GM21360 (cell line): Measurements from ENCODE around the gene CYTH1.

Experiments used
- ATAC-seq: cut with Tn5 transposase; IDR thresholded peaks from one replicate; pipeline ENCODE4 v1.9.1; 2021; ENCODE audit warnings: mild to moderate bottlenecking, moderate library complexity; ENCODE audit not compliant: unreplicated experiment

The CYTH1 gene

DNA sequence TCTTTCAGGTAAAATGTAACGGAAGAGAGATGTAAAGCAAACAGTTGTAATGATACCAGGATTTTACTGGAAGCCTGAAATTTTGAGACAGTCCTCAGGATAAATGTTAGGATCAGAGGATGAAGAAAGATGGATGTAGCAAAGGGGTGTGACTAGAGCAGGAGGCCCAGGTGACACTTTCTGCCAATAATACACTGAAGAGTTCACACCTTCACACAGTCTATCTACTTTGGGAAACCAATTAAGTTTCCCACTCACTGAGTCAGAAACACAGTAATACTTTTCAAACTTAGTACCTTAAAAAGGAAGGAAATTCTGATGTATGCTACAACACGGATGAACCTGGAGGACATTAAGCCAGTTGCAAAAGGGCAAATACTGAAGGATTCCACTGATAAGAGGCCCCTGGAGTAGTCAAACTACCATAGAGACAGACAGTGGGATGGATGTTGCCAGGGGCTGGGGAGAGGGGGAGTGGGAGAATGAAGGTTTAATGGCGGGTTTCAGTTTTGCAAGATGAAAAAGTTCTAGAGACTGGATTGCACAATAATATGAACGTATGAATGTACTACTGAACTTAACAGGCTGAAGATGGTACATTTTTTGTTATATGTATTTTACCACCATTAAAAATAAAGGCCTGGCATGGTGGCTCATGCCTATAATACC is 62.3 kb downstream of the CYTH1 start:
- no peak for ATAC-seq

- no peak for ATAC-seq
These were observed 63.4 kb downstream of the CYTH1 start for GRCh38 chr17:78718575-78719208.

DNA sequence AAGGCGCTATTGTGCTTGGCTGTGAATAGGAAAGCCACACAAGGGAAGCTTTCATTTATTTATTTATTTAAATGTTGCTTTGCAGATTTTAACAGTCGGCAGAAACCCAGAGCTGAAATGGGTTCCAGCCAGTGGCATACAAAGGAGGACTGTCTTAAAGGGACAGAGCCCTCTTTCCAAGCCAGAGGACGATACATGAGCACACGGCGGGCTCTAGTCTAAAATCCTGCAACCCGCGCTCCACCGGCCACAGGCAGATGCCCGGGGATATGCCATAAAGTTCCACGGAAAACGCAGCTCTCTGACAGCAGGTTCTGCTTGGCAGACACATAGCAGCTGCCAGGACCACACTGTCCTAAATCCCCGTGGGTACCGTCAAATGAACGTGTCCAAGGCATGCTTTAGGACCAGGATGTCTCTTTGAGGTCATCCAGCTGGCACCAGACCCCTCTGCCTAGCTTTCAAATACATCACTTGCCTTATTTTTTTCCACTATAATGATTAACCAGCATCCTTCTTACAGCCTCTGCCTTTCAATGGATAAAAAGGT is 64.6 kb downstream of the CYTH1 start:
- ATAC-seq: no peak

GRCh38 chr17:78716814-78717393 is 65.2 kb downstream of the CYTH1 start:
- no peak for ATAC-seq

- no peak for ATAC-seq
These were observed 65.8 kb downstream of the CYTH1 start for GRCh38 chr17:78716292-78716691.

- ATAC-seq: no peak
These were observed 66.2 kb downstream of the CYTH1 start for GRCh38 chr17:78715876-78716275.

DNA sequence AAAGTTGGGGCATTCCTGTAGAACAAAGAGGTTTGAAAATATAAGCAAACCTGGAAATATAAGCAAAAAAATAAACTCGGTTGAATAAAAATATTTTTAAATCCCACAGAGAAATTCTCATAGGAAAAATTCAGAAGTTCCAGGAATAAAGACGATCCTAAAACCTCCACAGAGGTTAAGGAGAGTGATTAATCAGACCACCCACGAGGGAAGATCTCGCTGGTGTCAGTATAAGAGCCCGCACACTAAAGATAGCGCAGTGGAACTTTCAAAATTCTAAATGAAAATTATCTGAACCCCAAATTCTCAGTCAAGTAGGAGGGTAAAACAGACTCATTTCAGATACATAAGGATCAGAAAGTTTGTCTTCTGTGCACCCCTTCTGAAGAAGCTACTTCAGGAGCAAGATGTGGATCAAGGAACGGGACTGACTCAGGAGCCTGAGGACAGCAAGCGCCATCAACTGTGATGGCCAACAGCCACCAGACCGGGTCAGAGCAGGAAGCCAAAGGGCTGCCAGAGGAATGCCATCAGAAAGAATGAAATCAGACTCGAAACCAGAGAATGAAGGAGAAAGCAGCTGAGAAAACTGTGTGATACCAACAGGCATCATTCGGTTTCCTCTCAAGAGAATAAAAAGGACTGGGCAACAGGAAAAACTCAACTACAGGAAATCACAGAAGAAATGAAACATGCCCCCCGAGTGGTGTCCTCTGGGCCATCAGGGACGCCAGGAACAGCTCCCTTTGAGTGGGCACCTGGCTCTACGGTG is 66.9 kb downstream of the CYTH1 start:
- no peak for ATAC-seq

- no peak for ATAC-seq
These were observed 67.5 kb downstream of the CYTH1 start for GRCh38 chr17:78714534-78714933.

DNA sequence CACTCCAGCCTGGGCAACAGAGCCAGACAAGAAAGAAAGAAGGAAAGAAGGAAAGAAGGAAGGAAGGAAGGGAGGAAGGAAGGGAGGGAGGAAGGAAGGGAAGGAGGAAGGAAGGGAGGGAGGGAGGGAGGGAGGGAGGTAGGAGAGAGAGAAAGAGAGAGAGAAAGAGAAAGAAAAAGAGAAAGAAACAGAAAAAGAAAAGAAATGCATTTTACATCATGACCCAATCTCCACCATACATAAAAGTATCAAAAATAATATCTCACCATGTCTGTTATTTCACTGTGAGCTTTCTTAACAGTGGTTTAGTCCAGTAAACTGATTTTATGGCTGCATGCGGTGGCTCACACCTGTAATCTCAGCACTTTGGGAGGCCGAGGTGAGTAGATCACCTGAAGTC is 70.0 kb downstream of the CYTH1 start:
- no peak for ATAC-seq

- ATAC-seq: no peak
These were observed 71.5 kb downstream of the CYTH1 start for GRCh38 chr17:78710607-78711006.

GRCh38 chr17:78709751-78710181 is 72.3 kb downstream of the CYTH1 start:
- no peak for ATAC-seq

GRCh38 chr17:78709119-78709681 is 72.9 kb downstream of the CYTH1 start:
- ATAC-seq: peak; percentile 47

GRCh38 chr17:78708510-78708973 is 73.5 kb downstream of the CYTH1 start:
- ATAC-seq: peak; percentile 34

DNA sequence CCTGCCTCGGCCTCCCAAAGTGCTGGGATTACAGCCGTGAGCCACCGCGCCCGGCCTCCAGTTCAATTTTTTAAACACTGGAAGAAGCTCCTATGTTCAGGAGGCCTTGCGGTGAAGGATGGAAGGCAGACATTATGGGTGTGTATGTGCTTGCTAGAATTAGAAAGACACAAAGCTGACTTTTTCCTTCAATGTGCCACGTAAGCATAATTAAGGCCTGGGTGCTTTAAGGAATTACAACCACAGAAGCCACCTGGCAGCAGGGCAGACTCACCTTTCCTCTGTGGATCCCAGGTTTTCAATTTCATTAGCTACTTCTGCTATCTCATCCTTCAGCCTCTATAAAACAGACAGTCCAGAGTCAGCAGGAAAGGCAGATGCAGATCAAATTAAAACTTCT is 74.2 kb downstream of the CYTH1 start:
- no peak for ATAC-seq

- no peak for ATAC-seq
These were observed 75.1 kb downstream of the CYTH1 start for GRCh38 chr17:78707016-78707415.

- peak; percentile 53 for ATAC-seq
These were observed 75.7 kb downstream of the CYTH1 start for GRCh38 chr17:78706271-78706915.

GRCh38 chr17:78705071-78705470 is 77.0 kb downstream of the CYTH1 start:
- no peak for ATAC-seq

GRCh38 chr17:78704594-78704993 is 77.5 kb downstream of the CYTH1 start:
- no peak for ATAC-seq

GRCh38 chr17:78697554-78698343 is 84.3 kb downstream of the CYTH1 start:
- ATAC-seq: no peak

DNA sequence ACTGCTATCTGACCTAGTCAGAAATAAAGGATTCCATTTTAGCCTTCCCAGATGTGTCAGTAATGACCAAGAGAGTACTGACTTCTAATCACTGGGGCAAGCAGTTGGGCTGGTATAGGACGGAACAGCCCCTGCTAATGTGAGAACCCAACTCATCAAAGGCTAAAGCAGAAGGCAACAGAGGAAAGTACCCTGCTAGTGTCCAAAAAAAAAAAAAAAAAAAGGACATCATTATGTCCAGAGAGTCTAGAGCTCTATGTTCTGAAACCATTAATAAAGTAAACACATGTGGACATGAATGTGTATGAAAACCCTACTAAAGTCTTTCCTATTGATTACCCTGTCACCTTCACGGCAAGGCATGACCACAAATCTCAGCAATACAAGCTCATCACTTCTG is 85.0 kb downstream of the CYTH1 start:
- no peak for ATAC-seq
